Adipocyte (in vitro differentiated cells): Measurements from ENCODE around the gene DSP.
A peak's percentile ranks its signal among the peaks of the same experiment; 100 is the strongest.

Source experiments
- DNase-seq: peaks from one replicate; pipeline ENCODE4 v3.0.0-alpha.2; 2015; ENCODE audit warnings: low read depth
- H3K27me3 ChIP-seq: replicated peaks from 2 replicates; pipeline ENCODE4 v1.7.0; 2013; ENCODE audit warnings: mild to moderate bottlenecking, low read length, moderate library complexity; ENCODE audit not compliant: control insufficient read depth, insufficient read depth
- H3K36me3 ChIP-seq: 2 replicates; pipeline ENCODE4 v1.7.0; 2013; ENCODE audit warnings: low read length, mild to moderate bottlenecking, moderate library complexity; ENCODE audit not compliant: control insufficient read depth, insufficient read depth, severe bottlenecking
- H3K4me1 ChIP-seq: 2 replicates; pipeline ENCODE4 v1.7.0; 2013; ENCODE audit warnings: mild to moderate bottlenecking, low read length, moderate library complexity; ENCODE audit not compliant: control insufficient read depth, insufficient read depth
- H3K4me3 ChIP-seq: 2 replicates; pipeline ENCODE4 v1.7.0; 2013; ENCODE audit warnings: mild to moderate bottlenecking, low read length, moderate library complexity
- H3K9ac ChIP-seq: 2 replicates; pipeline ENCODE4 v1.7.0; 2013; ENCODE audit warnings: mild to moderate bottlenecking, low read length, moderate library complexity
- H3K9me3 ChIP-seq: 2 replicates; pipeline ENCODE4 v1.7.0; 2013; ENCODE audit warnings: mild to moderate bottlenecking, low read length, moderate library complexity; ENCODE audit not compliant: control insufficient read depth

The DSP gene

GRCh38 chr6:7541175-7542064 lies at the start of gene DSP:
DSP (plus strand) TSS chr6:7541671; CDS start chr6:7541916, 245 bp downstream.
- Histone ChIP-seq H3K4me1 (peaks cover 9% of the 10 kb centered on the region), H3K27me3 (no peaks in the 10 kb centered on the region), H3K4me3 (peak within 1 kb of the TSS; percentile 83), H3K9ac (peak within 1 kb of the TSS; percentile 86), H3K9me3 (no peaks in the 10 kb centered on the region), H3K36me3 (no peaks in the 10 kb centered on the region)
- DNase-seq: peak; percentile 83

GRCh38 chr6:7493866-7494265 lies 47.6 kb upstream of the DSP start:
- Histone ChIP-seq H3K9me3 (peaks cover 10% of the 10 kb centered on the region), H3K4me1 (no peaks in the 10 kb centered on the region), H3K27me3 (peaks cover 11% of the 10 kb centered on the region), H3K9ac (no peak overlapping the region), H3K4me3 (no peak overlapping the region), H3K36me3 (no peaks in the 10 kb centered on the region)
- no peak for DNase-seq

- Histone ChIP-seq H3K9ac (no peak overlapping the region), H3K4me3 (no peak overlapping the region)
Observed at GRCh38 chr6:7494638-7495037, 46.8 kb upstream of the DSP start.

GRCh38 chr6:7496266-7496875 lies 45.1 kb upstream of the DSP start:
- DNase-seq: no peak
- Histone ChIP-seq H3K9ac (no peak overlapping the region), H3K27me3 (peaks cover 11% of the 10 kb centered on the region), H3K4me3 (no peak overlapping the region), H3K9me3 (peaks cover 10% of the 10 kb centered on the region), H3K4me1 (no peaks in the 10 kb centered on the region), H3K36me3 (no peaks in the 10 kb centered on the region)

More at GRCh38 chr6:7494638-7495037, 46.8 kb upstream of the DSP start:
- Histone ChIP-seq H3K36me3 (no peaks in the 10 kb centered on the region), H3K9me3 (peaks cover 10% of the 10 kb centered on the region), H3K4me1 (no peaks in the 10 kb centered on the region), H3K27me3 (peaks cover 11% of the 10 kb centered on the region)
- DNase-seq: no peak

- no peak for DNase-seq
- Histone ChIP-seq H3K9me3 (no peaks in the 10 kb centered on the region), H3K27me3 (peaks cover 5% of the 10 kb centered on the region), H3K36me3 (no peaks in the 10 kb centered on the region), H3K9ac (no peak overlapping the region), H3K4me1 (peaks cover 5% of the 10 kb centered on the region), H3K4me3 (no peak overlapping the region)
Observed at GRCh38 chr6:7500752-7501282, 40.7 kb upstream of the DSP start.

GRCh38 chr6:7502743-7503142 lies 38.7 kb upstream of the DSP start:
- Histone ChIP-seq H3K9ac (no peak overlapping the region), H3K9me3 (no peaks in the 10 kb centered on the region), H3K27me3 (peaks cover 5% of the 10 kb centered on the region), H3K36me3 (no peaks in the 10 kb centered on the region), H3K4me1 (peaks cover 5% of the 10 kb centered on the region), H3K4me3 (no peak overlapping the region)
- no peak for DNase-seq

GRCh38 chr6:7504041-7504440 lies 37.4 kb upstream of the DSP start:
- Histone ChIP-seq H3K9ac (no peak overlapping the region), H3K4me3 (no peak overlapping the region), H3K4me1 (peaks cover 5% of the 10 kb centered on the region), H3K9me3 (no peaks in the 10 kb centered on the region), H3K36me3 (no peaks in the 10 kb centered on the region), H3K27me3 (peaks cover 5% of the 10 kb centered on the region)
- DNase-seq: no peak

- Histone ChIP-seq H3K9me3 (no peaks in the 10 kb centered on the region), H3K4me3 (peak overlapping the region; percentile 1), H3K9ac (no peak overlapping the region), H3K27me3 (peaks cover 5% of the 10 kb centered on the region), H3K4me1 (peaks cover 5% of the 10 kb centered on the region), H3K36me3 (no peaks in the 10 kb centered on the region)
- peak; percentile 71 for DNase-seq
Observed at GRCh38 chr6:7505189-7505699, 36.2 kb upstream of the DSP start.

- Histone ChIP-seq H3K9me3 (no peaks in the 10 kb centered on the region), H3K4me1 (peaks cover 5% of the 10 kb centered on the region), H3K27me3 (peaks cover 7% of the 10 kb centered on the region), H3K9ac (no peak overlapping the region), H3K4me3 (no peak overlapping the region), H3K36me3 (no peaks in the 10 kb centered on the region)
- no peak for DNase-seq
Observed at GRCh38 chr6:7507600-7507999, 33.9 kb upstream of the DSP start.

- no peak for DNase-seq
- Histone ChIP-seq H3K9ac (no peak overlapping the region), H3K36me3 (no peaks in the 10 kb centered on the region), H3K27me3 (peaks cover 18% of the 10 kb centered on the region), H3K4me3 (no peak overlapping the region), H3K4me1 (no peaks in the 10 kb centered on the region), H3K9me3 (no peaks in the 10 kb centered on the region)
Observed at GRCh38 chr6:7512320-7512719, 29.2 kb upstream of the DSP start.

- Histone ChIP-seq H3K4me3 (no peak overlapping the region), H3K27me3 (peaks cover 18% of the 10 kb centered on the region), H3K4me1 (no peaks in the 10 kb centered on the region), H3K9ac (no peak overlapping the region), H3K36me3 (no peaks in the 10 kb centered on the region), H3K9me3 (no peaks in the 10 kb centered on the region)
- no peak for DNase-seq
Observed at GRCh38 chr6:7513529-7513928, 27.9 kb upstream of the DSP start.
